HCT116 (cell line): ENCODE measurements around the gene LMTK3. TPM values are rescaled to one million over a fixed set of nuclear protein-coding genes. Genes with fewer than 3 reads are reported as not detected.

Experiments
- ATAC-seq: fragments of 200-7000 bp; cut with Tn5 transposase; 2 replicates; pipeline ENCODE4 v1.9.1; 2020; ENCODE audit warnings: mild to moderate bottlenecking, moderate library complexity
- BruUV-seq: library from RNA; stranded (reverse); fragments of 400-500 nt; replicated peaks from 2 replicates; lab custom pipeline; 2021; lab: Mats Ljungman, UMichigan
- CTCF ChIA-PET: fragments of 300-600 bp; sonication (Branson Sonifier 250); formaldehyde crosslinking; loops from one replicate; lab custom pipeline; 2021; ENCODE audit warnings: antibody characterized with exemption; lab: Charles Lee
- POLR2A ChIA-PET: fragments of 300-600, 350-600 bp; sonication (Branson Sonifier 250); formaldehyde crosslinking; loops from one replicate; lab custom pipeline; 2021; ENCODE audit warnings: antibody characterized with exemption; lab: Charles Lee
- RAD21 ChIA-PET, 2 experiments: fragments of 300-600 bp; sonication (Branson Sonifier 250); formaldehyde crosslinking; loops; one replicate each; lab custom pipeline; 2023; ENCODE audit warnings: low total read pairs in 2 of 2; ENCODE audit not compliant: uncharacterized antibody in 2 of 2, unreplicated experiment in 2 of 2, low non-redundant PET in 1 of 2; lab: Charles Lee
- DNase-seq: peaks from one replicate; pipeline ENCODE4 v3.0.0-alpha.2; 2010; ENCODE audit warnings: low read depth, low spot score
- H2AFZ ChIP-seq: fragments of 200-600 bp; shearing (Covaris generic), sonication (generic); 2 replicates; pipeline ENCODE4 v1.6.1; 2017; ENCODE audit warnings: low read depth, mixed run types, mixed read lengths, antibody characterized with exemption, low read length; ENCODE audit not compliant: poor library complexity, severe bottlenecking
- H3K27ac ChIP-seq: 2 replicates; pipeline ENCODE4 v1.5.1; 2012; ENCODE audit warnings: low read depth, low read length
- H3K27me3 ChIP-seq: fragments of 200-600 bp; sonication (generic); 2 replicates; pipeline ENCODE4 v1.6.1; 2016; ENCODE audit warnings: mixed run types, low read length, mixed read lengths; ENCODE audit not compliant: insufficient read depth
- H3K36me3 ChIP-seq, 2 experiments: fragments of 200-500 bp in 1 of 2; fragments of 200-600 bp in 1 of 2; sonication (Bioruptor generic) in 1 of 2; sonication (generic) in 1 of 2; 2 replicates each; pipeline versions ENCODE4 v1.5.1 to v1.6.1; 2014 to 2016; ENCODE audit warnings: low read length in 2 of 2, inconsistent platforms in 1 of 2, mixed read lengths in 1 of 2, mixed run types in 1 of 2; ENCODE audit not compliant: insufficient read depth in 2 of 2, control insufficient read depth in 1 of 2
- H3K4me1 ChIP-seq, 2 experiments: fragments of 200-600 bp in 1 of 2; sonication (generic) in 1 of 2; 2 replicates each; pipeline versions ENCODE4 v1.5.1 to v1.6.1; 2012 to 2017; ENCODE audit warnings: low read length in 2 of 2, inconsistent platforms in 1 of 2, mild to moderate bottlenecking in 1 of 2, mixed read lengths in 1 of 2, mixed run types in 1 of 2, moderate library complexity in 1 of 2; ENCODE audit not compliant: insufficient read depth in 2 of 2, control insufficient read depth in 1 of 2
- H3K4me2 ChIP-seq: fragments of 200-600 bp; sonication (generic); 2 replicates; pipeline ENCODE4 v1.6.1; 2017; ENCODE audit warnings: mixed run types, low read length, mixed read lengths
- H3K4me3 ChIP-seq, 2 experiments: fragments of 200-600 bp in 1 of 2; sonication (generic) in 1 of 2; replicated peaks in 1 of 2; 2 replicates each; pipeline ENCODE4 v1.5.1; 2011 to 2016; ENCODE audit warnings: low read length in 2 of 2, control low read depth in 1 of 2, low read depth in 1 of 2, mild to moderate bottlenecking in 1 of 2, mixed read lengths in 1 of 2, mixed run types in 1 of 2
- H3K79me2 ChIP-seq: fragments of 200-600 bp; sonication (generic); 2 replicates; pipeline ENCODE4 v1.6.1; 2017; ENCODE audit warnings: mild to moderate bottlenecking, mixed run types, low read length, moderate library complexity, mixed read lengths; ENCODE audit not compliant: insufficient read depth
- H3K9ac ChIP-seq: fragments of 200-600 bp; sonication (generic); 2 replicates; pipeline ENCODE4 v1.6.1; 2016; ENCODE audit warnings: low read length, mixed read lengths
- H3K9me2 ChIP-seq: fragments of 200-600 bp; sonication (generic), shearing (Covaris generic); 2 replicates; pipeline ENCODE4 v1.6.1; 2017; ENCODE audit warnings: mixed run types, mild to moderate bottlenecking, moderate library complexity; ENCODE audit not compliant: insufficient read depth
- H3K9me3 ChIP-seq, 2 experiments: fragments of 200-500 bp in 1 of 2; fragments of 200-600 bp in 1 of 2; sonication (Bioruptor generic) in 1 of 2; sonication (generic) in 1 of 2; 2 replicates each; pipeline ENCODE4 v1.6.1; 2014 to 2017; ENCODE audit warnings: low read length in 2 of 2, mixed read lengths in 2 of 2, inconsistent platforms in 1 of 2, low read depth in 1 of 2, mild to moderate bottlenecking in 1 of 2, mixed run types in 1 of 2, moderate library complexity in 1 of 2; ENCODE audit not compliant: control insufficient read depth in 1 of 2, insufficient read depth in 1 of 2
- H4K20me1 ChIP-seq: fragments of 200-600 bp; sonication (generic), shearing (Covaris generic); 2 replicates; pipeline ENCODE4 v1.6.1; 2017; ENCODE audit warnings: mixed run types, mild to moderate bottlenecking, moderate library complexity; ENCODE audit not compliant: insufficient read depth
- ATF3 ChIP-seq: IDR thresholded peaks from 2 replicates; pipeline ENCODE4 v1.6.1; 2012
- CEBPB ChIP-seq: IDR thresholded peaks from 2 replicates; pipeline ENCODE4 v1.6.1; 2012; ENCODE audit warnings: low read depth
- EGR1 ChIP-seq: IDR thresholded peaks from 2 replicates; pipeline ENCODE4 v1.6.1; 2012; ENCODE audit warnings: low read depth
- EZH2phosphoT487 ChIP-seq: fragments of 200-600 bp; IDR thresholded peaks from 2 replicates; pipeline ENCODE4 v1.6.1; 2018; ENCODE audit warnings: antibody characterized with exemption, borderline replicate concordance
- MAX ChIP-seq: IDR thresholded peaks from 2 replicates; pipeline ENCODE4 v1.6.1; 2012
- POLR2AphosphoS5 ChIP-seq: IDR thresholded peaks from 2 replicates; pipeline ENCODE4 v1.6.1; 2011; ENCODE audit warnings: mild to moderate bottlenecking, low read depth, low read length, moderate library complexity
- REST ChIP-seq: IDR thresholded peaks from 2 replicates; pipeline ENCODE4 v1.6.1; 2012; ENCODE audit warnings: low read depth
- SP1 ChIP-seq: IDR thresholded peaks from 2 replicates; pipeline ENCODE4 v1.6.1; 2012; ENCODE audit warnings: low read depth
- SRF ChIP-seq: IDR thresholded peaks from 2 replicates; pipeline ENCODE4 v1.6.1; 2012; ENCODE audit warnings: low read depth
- intact Hi-C: fragments of 100-400 bp; cut with micrococcal nuclease; formaldehyde crosslinking; loops from 2 replicates; pipeline ENCODE4 v1.10.0; 2022
- total RNA-seq: library from RNA; stranded (reverse); gene quantifications from one replicate; pipeline ENCODE4 v1.2.1, GENCODE V29; 2021; ENCODE audit not compliant: unreplicated experiment

LMTK3 gene
- total RNA-seq, 1 experiment from 2014 or later = 19.9 TPM

- H3K4me1 ChIP-seq = peaks cover 7 to 21% of the 10 kb centered on the region in 2 experiments
- H3K27me3 ChIP-seq = no peaks in the 10 kb centered on the region
- H3K9me3 ChIP-seq = no peaks in the 10 kb centered on the region
- peaks cover 6% of the 10 kb centered on the region for H3K79me2 ChIP-seq
- POLR2A ChIA-PET = no interaction called here
- H4K20me1 ChIP-seq = no peaks in the 10 kb centered on the region
- H2AFZ ChIP-seq = no peak overlapping the region
- 0 out of 4 replicates have a peak, but pooled peaks cover 0 to 6% of the 10 kb centered on the region in 2 experiments for H3K36me3 ChIP-seq
- no TSS peak for BruUV-seq
- intact Hi-C loops = no loop called here
- ATAC-seq = no peak
- TF ChIP-seq EGR1 = no peak
- TF ChIP-seq ATF3 = no peak
- TF ChIP-seq POLR2AphosphoS5 = no peak
- no peak for TF ChIP-seq EZH2phosphoT487
- no peak for TF ChIP-seq CEBPB
- TF ChIP-seq SP1 = no peak
- no peak for TF ChIP-seq SRF
- TF ChIP-seq REST = no peak
- TF ChIP-seq MAX = no peak
- no peaks in the 10 kb centered on the region for H3K9me2 ChIP-seq
- H3K4me3 ChIP-seq = no peak overlapping the region
- DNase-seq = no peak
- RAD21 ChIA-PET = no interaction called here
- no peak overlapping the region for H3K4me2 ChIP-seq
- CTCF ChIA-PET = no interaction called here
- no peak overlapping the region for H3K27ac ChIP-seq
- no peak overlapping the region for H3K9ac ChIP-seq
Measured at GRCh38 chr19:48465215-48465614, 46.4 kb downstream of the LMTK3 start.
